Natural killer cell (primary cell): ENCODE measurements around the gene HNRNPF. TPM values are rescaled to one million over a fixed set of nuclear protein-coding genes. Genes with fewer than 3 reads are reported as not detected.

ENCODE experiments used
- ATAC-seq, 3 donors: fragments of 150-1000 bp in 2 of 3; fragments of 200-7000 bp in 1 of 3; cut with Tn5 transposase; 1 replicate in 1 of 3; 2 replicates in 2 of 3; pipeline ENCODE4 v1.10.0; 2021; ENCODE audit warnings: mild to moderate bottlenecking in 2 of 3, moderate library complexity in 2 of 3
- DNase-seq, 2 donors: peaks; one replicate each; pipeline versions ENCODE4 v3.0.0 to v3.0.0-alpha.2; 2013 to 2021; ENCODE audit warnings: mixed read lengths in 1 of 2
- H3K27ac ChIP-seq: one replicate; pipeline ENCODE4 v1.5.1; 2013; ENCODE audit warnings: mild to moderate bottlenecking, low read length
- H3K27me3 ChIP-seq: one replicate; pipeline ENCODE4 v1.6.1; 2013; ENCODE audit warnings: low read length; ENCODE audit not compliant: control insufficient read depth, insufficient read depth
- H3K36me3 ChIP-seq: one replicate; pipeline ENCODE4 v1.6.1; 2013; ENCODE audit warnings: low read length; ENCODE audit not compliant: control insufficient read depth, insufficient read depth
- H3K4me1 ChIP-seq: one replicate; pipeline ENCODE4 v1.6.1; 2013; ENCODE audit warnings: low read length; ENCODE audit not compliant: control insufficient read depth, insufficient read depth
- H3K4me3 ChIP-seq: one replicate; pipeline ENCODE4 v1.5.1; 2013; ENCODE audit warnings: low read length
- H3K9me3 ChIP-seq: one replicate; pipeline ENCODE4 v1.6.1; 2013; ENCODE audit warnings: low read length; ENCODE audit not compliant: control insufficient read depth, insufficient read depth
- H3K27ac Mint-ChIP-seq, 2 donors: one replicate each; pipeline ENCODE4 v1.8.0; 2022; ENCODE audit warnings: mild to moderate bottlenecking in 2 of 2, mixed read lengths in 2 of 2, moderate library complexity in 1 of 2
- H3K27me3 Mint-ChIP-seq, 2 donors: one replicate each; pipeline ENCODE4 v1.8.0; 2022; ENCODE audit warnings: low read depth in 2 of 2, mixed read lengths in 2 of 2
- H3K36me3 Mint-ChIP-seq: one replicate; pipeline ENCODE4 v1.8.0; 2022; ENCODE audit warnings: mixed read lengths
- H3K4me1 Mint-ChIP-seq, 2 donors: one replicate each; pipeline ENCODE4 v1.8.0; 2022; ENCODE audit warnings: mixed read lengths in 2 of 2
- H3K4me3 Mint-ChIP-seq: one replicate; pipeline ENCODE4 v1.8.0; 2022; ENCODE audit warnings: mild to moderate bottlenecking, moderate library complexity, mixed read lengths
- H3K9me3 Mint-ChIP-seq, 2 donors: one replicate each; pipeline ENCODE4 v1.8.0; 2022; ENCODE audit warnings: mixed read lengths in 2 of 2
- CTCF ChIP-seq: fragments of 200-600 bp; IDR thresholded peaks from one replicate; pipeline ENCODE4 v1.8.0; 2022; ENCODE audit warnings: antibody characterized with exemption
- WGBS: methylation state at CpG from one replicate; pipeline ENCODE4 v1.1.7; 2013; ENCODE audit warnings: missing lambda C conversion rate; ENCODE audit not compliant: insufficient coverage; 5-methylcytosine and 5-hydroxymethylcytosine counted together
- intact Hi-C: fragments of 100-400 bp; cut with micrococcal nuclease; formaldehyde crosslinking; loops from one replicate; pipeline ENCODE4 v1.14.2; 2022
- total RNA-seq, 4 donors: library from RNA; stranded (reverse); fragments of 120-200 nt in 1 of 4; gene quantifications; one replicate each; pipeline versions ENCODE4 v1.2.3 to v1.2.4, GENCODE V29; 2013 to 2022

Gene HNRNPF
- total RNA-seq, 3 donors from 2014 or later (not counting 1 experiment from before 2014, with no cell fraction given), result 122 to 160 (median 125) TPM

DNA sequence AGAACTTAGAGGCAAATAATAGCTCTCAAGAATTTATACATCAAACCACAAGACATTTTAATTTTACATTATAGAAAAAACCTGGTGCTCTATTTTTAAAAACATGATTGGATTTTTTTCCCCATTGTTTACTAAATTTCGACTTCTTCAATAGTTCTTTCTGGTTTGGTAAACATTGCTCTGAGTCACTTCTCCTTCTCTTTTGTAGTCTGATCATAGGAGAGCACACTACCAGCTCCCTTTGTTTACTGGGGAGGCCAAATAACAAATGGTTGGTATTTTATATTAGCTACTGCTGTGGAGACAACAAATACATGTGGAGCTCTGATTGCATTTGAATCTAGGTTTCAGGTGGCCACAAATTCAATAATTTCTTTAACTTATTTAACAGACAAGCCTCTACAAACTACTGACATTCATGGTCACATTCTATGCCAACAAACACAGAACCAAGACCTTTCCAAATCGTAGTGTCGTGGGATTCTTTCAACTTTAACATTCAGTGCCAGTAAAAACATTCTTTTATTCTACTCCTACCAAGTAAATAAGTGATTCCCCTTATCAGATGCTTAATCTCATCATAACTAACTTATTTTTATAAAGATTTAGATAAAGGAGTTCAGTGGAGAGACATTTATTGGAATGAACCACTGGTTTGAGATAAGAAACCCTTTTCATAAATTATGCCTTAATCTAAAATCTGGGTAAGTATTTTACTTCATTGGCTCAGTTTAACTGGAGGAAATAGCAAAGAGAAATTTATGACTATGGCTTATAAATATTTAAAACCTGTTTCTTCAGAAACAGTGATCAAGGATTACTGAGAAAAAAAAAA, 55.3 kb downstream of the HNRNPF start:
- intact Hi-C loops, result no loop called here
- no peaks in the 10 kb centered on the region for H3K36me3 Mint-ChIP-seq
- no peaks in the 10 kb centered on the region for H3K9me3 ChIP-seq
- H3K4me3 ChIP-seq, result no peak overlapping the region
- 72% methylated on average over 3 of the region's 3 CpGs for WGBS
- peaks cover 13% of the 10 kb centered on the region for H3K27me3 ChIP-seq
- TF ChIP-seq CTCF, result no peak
- H3K27ac ChIP-seq, result no peak overlapping the region
- H3K27me3 Mint-ChIP-seq, result peaks cover 6 to 16% of the 10 kb centered on the region in 2 donors
- peaks cover 7 to 11% of the 10 kb centered on the region in 2 donors for H3K4me1 Mint-ChIP-seq
- H3K4me1 ChIP-seq, result peaks cover 6% of the 10 kb centered on the region
- H3K9me3 Mint-ChIP-seq, result no peaks in the 10 kb centered on the region
- H3K36me3 ChIP-seq, result no peaks in the 10 kb centered on the region
- DNase-seq (no peak), ATAC-seq (no peak)
- no peak overlapping the region for H3K4me3 Mint-ChIP-seq
- no peak overlapping the region for H3K27ac Mint-ChIP-seq

DNA sequence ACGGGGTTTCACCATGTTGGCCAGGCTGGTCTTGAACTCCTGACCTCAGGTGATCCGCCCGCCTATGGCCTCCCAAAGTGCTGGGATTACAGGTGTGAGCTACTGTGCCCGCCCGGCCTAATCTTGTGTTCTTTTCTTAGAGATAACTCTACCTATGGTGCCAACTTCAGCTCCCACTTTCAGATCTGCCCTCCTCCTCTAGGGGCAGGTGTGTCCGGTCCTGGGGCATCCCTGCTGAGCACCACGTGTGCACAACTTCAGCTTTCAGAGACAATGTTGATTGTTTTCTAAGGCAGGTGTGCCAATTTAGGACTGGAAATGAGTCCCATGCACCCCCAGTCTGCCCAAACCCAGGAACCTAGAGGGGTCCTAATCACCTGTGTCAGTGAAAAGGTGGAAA, 56.0 kb downstream of the HNRNPF start:
- 69% methylated on average over 7 of the region's 7 CpGs for WGBS

DNA sequence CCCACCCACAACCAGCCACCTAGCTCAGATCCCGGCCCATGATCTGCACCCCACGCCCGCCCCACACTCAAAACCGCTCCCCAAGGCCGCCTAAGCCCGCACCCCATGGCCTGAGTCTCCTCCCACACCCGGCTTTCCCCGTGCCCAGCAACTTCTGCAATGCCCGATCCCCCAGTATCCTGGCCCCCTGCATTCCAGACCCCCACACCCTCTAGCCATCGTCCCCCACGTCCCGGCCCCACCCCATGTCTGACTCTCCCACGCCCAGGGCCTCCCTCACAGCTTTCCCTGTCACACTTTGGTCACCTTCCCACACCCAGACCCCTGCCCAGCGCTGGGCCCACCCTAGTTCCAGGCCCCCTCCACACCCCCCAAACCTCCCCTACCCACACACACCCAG, 57.7 kb downstream of the HNRNPF start:
- no peak for DNase-seq
- Mint-ChIP-seq H3K27ac (no peak overlapping the region), H3K9me3 (no peaks in the 10 kb centered on the region), H3K4me1 (peaks cover 13 to 17% of the 10 kb centered on the region in 2 donors), H3K4me3 (no peak overlapping the region), H3K27me3 (peaks cover 6 to 19% of the 10 kb centered on the region in 2 donors), H3K36me3 (no peaks in the 10 kb centered on the region)
- Histone ChIP-seq H3K9me3 (no peaks in the 10 kb centered on the region), H3K27me3 (peaks cover 13% of the 10 kb centered on the region), H3K36me3 (no peaks in the 10 kb centered on the region), H3K4me1 (peaks cover 15% of the 10 kb centered on the region), H3K27ac (no peak overlapping the region), H3K4me3 (no peak overlapping the region)
- intact Hi-C loops, result no loop called here
- ATAC-seq, result no peak
- WGBS, result 71% methylated on average over 14 of the region's 14 CpGs
- TF ChIP-seq CTCF, result no peak

More for the DNA sequence above, 56.0 kb downstream of the HNRNPF start:
- Mint-ChIP-seq H3K4me3 (no peak overlapping the region), H3K4me1 (peaks cover 13 to 17% of the 10 kb centered on the region in 2 donors), H3K9me3 (no peaks in the 10 kb centered on the region), H3K27me3 (peaks cover 6 to 19% of the 10 kb centered on the region in 2 donors), H3K36me3 (no peaks in the 10 kb centered on the region), H3K27ac (no peak overlapping the region)
- H3K9me3 ChIP-seq, result no peaks in the 10 kb centered on the region
- no peaks in the 10 kb centered on the region for H3K36me3 ChIP-seq
- H3K4me1 ChIP-seq, result peaks cover 13% of the 10 kb centered on the region
- ATAC-seq (no peak), DNase-seq (no peak)
- intact Hi-C loops, result no loop called here
- no peak for TF ChIP-seq CTCF
- H3K27ac ChIP-seq, result no peak overlapping the region
- peaks cover 13% of the 10 kb centered on the region for H3K27me3 ChIP-seq
- H3K4me3 ChIP-seq, result no peak overlapping the region
